C1 segment of cervical spinal cord (tissue), 14 donors: ENCODE results near the gene POGZ.
"Not testable (repeated sequence)": the region's sequence is repeated elsewhere in the genome, so short reads cannot be mapped to it uniquely, and the experiment has no call there.

Source experiments
- DNase-seq, 14 donors: peaks; one replicate each; lab custom pipeline; 2025; lab: John Stamatoyannopoulos, UW

Gene POGZ

GRCh38 chr1:151425103-151425502, 34.2 kb downstream of the POGZ start:
- no peak for DNase-seq

GRCh38 chr1:151419819-151420218, 39.5 kb downstream of the POGZ start:
- DNase-seq, result no peak

GRCh38 chr1:151418081-151418480, 41.2 kb downstream of the POGZ start:
- DNase-seq, result no peak

GRCh38 chr1:151416231-151416630, 43.1 kb downstream of the POGZ start:
- DNase-seq, result no peak

- DNase-seq, result no peak
These were observed 47.4 kb downstream of the POGZ start for GRCh38 chr1:151411884-151412283.

GRCh38 chr1:151408891-151409290, 50.4 kb downstream of the POGZ start:
- DNase-seq, result no peak

GRCh38 chr1:151407304-151407703, 52.0 kb downstream of the POGZ start:
- DNase-seq, result no peak

- peak in 5 of 14 donors; percentile 2 to 16 (median 10) for DNase-seq
These were observed 53.1 kb downstream of the POGZ start for GRCh38 chr1:151406176-151406575.

GRCh38 chr1:151405187-151405951, 53.9 kb downstream of the POGZ start:
- no peak for DNase-seq

GRCh38 chr1:151403612-151404011, 55.7 kb downstream of the POGZ start:
- no peak for DNase-seq

GRCh38 chr1:151402764-151403163, 56.5 kb downstream of the POGZ start:
- DNase-seq, result no peak

GRCh38 chr1:151401860-151402259, 57.4 kb downstream of the POGZ start:
- DNase-seq, result no peak

- peak in 1 of 14 donors; percentile 9 for DNase-seq
These were observed 58.0 kb downstream of the POGZ start for GRCh38 chr1:151401125-151401788.

- DNase-seq, result peak; percentile 11 to 89 (median 78)
These were observed 59.7 kb downstream of the POGZ start, which contains the start of gene PSMB4 for GRCh38 chr1:151399324-151400171. Gene PSMB4 (plus strand): TSS chr1:151399573. CDS start chr1:151399588, 15 bp downstream.

- DNase-seq, result not testable (repeated sequence)
These were observed 63.0 kb downstream of the POGZ start for GRCh38 chr1:151396265-151396664.

GRCh38 chr1:151393583-151393982, 65.7 kb downstream of the POGZ start:
- DNase-seq, result no peak

GRCh38 chr1:151391079-151391563, 68.2 kb downstream of the POGZ start:
- no peak for DNase-seq

GRCh38 chr1:151390221-151391078, 68.8 kb downstream of the POGZ start:
- not testable (repeated sequence) for DNase-seq

- no peak for DNase-seq
These were observed 73.3 kb downstream of the POGZ start for GRCh38 chr1:151386002-151386401.

GRCh38 chr1:151384584-151384983, 74.7 kb downstream of the POGZ start:
- no peak for DNase-seq
